ENCODE measurements around the gene OPRPN.

OPRPN gene

DNA sequence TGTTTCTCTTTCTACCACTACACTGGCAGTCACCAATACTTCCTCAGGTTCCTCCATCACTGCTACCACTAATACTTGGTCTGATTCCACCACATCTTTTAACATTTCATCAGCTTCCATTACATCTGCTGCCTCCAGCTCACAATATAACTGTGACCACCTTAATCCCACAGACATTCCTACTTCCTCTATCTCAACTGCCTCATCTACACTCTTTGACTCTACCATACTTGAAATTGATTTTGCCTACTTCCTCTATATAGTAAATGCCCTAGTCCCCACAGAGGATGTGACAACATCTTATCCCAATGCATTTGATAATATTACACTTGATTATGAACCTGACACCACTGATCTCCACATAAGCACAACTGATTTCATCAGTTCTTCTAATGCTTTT, 29.0 kb downstream of the OPRPN start:
- TF ChIP-seq, protein P1, sequence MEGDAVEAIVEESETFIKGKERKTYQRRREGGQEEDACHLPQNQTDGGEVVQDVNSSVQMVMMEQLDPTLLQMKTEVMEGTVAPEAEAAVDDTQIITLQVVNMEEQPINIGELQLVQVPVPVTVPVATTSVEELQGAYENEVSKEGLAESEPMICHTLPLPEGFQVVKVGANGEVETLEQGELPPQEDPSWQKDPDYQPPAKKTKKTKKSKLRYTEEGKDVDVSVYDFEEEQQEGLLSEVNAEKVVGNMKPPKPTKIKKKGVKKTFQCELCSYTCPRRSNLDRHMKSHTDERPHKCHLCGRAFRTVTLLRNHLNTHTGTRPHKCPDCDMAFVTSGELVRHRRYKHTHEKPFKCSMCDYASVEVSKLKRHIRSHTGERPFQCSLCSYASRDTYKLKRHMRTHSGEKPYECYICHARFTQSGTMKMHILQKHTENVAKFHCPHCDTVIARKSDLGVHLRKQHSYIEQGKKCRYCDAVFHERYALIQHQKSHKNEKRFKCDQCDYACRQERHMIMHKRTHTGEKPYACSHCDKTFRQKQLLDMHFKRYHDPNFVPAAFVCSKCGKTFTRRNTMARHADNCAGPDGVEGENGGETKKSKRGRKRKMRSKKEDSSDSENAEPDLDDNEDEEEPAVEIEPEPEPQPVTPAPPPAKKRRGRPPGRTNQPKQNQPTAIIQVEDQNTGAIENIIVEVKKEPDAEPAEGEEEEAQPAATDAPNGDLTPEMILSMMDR (IDR thresholded peaks at IDR 0.05): no peak
- no peak overlapping the region for H3K27ac ChIP-seq
- H3K4me3 ChIP-seq (ENCODE audit: low read depth in 1 of 2, low read length in 1 of 2): no peak overlapping the region
- H3K27me3 ChIP-seq: no peaks in the 10 kb centered on the region
- no peaks in the 10 kb centered on the region for H3K9me3 ChIP-seq
- H3K4me1 ChIP-seq (ENCODE audit: control insufficient read depth in 1 of 2, insufficient read depth in 1 of 2, low read depth in 1 of 2, low read length in 1 of 2): no peaks in the 10 kb centered on the region
- H3K36me3 ChIP-seq: no peaks in the 10 kb centered on the region

DNA sequence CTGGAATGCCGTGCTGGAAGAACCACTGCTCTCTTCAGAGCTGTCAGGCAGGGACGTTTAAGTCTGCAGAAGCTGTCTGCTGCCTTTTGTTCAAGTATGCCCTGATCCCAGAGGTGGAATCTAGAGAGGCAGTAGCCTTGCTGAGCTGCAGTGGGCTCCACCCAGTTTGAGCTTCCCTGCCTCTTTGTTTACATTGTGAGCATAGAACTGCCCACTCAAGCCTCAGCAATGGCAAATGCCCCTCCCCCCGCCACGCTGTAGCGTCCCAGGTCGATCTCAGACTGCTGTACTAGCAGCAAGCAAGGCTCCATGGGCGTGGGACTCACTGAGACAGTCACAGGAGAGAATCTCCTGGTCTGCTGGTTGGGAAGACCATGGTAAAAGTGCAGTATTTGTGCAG, 39.5 kb downstream of the OPRPN start:
- TF ChIP-seq, protein P1 (IDR thresholded peaks at IDR 0.05): no peak
- H3K9me3 ChIP-seq: no peaks in the 10 kb centered on the region
- no peak overlapping the region for H3K4me3 ChIP-seq (ENCODE audit: low read depth in 1 of 2, low read length in 1 of 2)

DNA sequence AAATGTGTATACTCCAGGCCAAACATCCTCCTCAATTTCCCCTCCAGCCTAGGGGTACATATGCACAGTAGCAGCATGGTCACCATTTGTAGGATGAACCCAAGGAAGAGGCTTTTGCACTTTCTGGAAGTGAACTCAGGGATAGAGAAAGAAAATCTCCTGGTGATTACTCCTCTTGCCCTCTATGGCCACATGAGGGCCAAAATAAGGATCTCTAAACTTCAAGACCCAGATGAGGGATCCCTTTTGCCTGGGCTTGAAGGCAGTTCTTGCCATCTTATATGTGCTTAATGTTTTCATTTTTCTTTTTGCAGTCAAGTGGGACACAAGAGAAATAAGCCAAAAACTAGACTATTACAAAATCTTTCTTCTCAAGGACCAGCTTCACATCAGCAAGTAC, 44.7 kb downstream of the OPRPN start:
- Histone ChIP-seq H3K27me3 (no peaks in the 10 kb centered on the region), H3K4me1 (ENCODE audit: control insufficient read depth in 1 of 2, insufficient read depth in 1 of 2, low read depth in 1 of 2, low read length in 1 of 2) (no peaks in the 10 kb centered on the region), H3K27ac (no peak overlapping the region), H3K9me3 (no peaks in the 10 kb centered on the region), H3K36me3 (no peaks in the 10 kb centered on the region), H3K4me3 (ENCODE audit: low read depth in 1 of 2, low read length in 1 of 2) (no peak overlapping the region)
- TF ChIP-seq, protein P1 (IDR thresholded peaks at IDR 0.05): no peak

More for the DNA sequence above, 39.5 kb downstream of the OPRPN start:
- H3K27ac ChIP-seq: no peak overlapping the region
- H3K36me3 ChIP-seq: no peaks in the 10 kb centered on the region
- H3K4me1 ChIP-seq (ENCODE audit: control insufficient read depth in 1 of 2, insufficient read depth in 1 of 2, low read depth in 1 of 2, low read length in 1 of 2): no peaks in the 10 kb centered on the region
- H3K27me3 ChIP-seq: no peaks in the 10 kb centered on the region

DNA sequence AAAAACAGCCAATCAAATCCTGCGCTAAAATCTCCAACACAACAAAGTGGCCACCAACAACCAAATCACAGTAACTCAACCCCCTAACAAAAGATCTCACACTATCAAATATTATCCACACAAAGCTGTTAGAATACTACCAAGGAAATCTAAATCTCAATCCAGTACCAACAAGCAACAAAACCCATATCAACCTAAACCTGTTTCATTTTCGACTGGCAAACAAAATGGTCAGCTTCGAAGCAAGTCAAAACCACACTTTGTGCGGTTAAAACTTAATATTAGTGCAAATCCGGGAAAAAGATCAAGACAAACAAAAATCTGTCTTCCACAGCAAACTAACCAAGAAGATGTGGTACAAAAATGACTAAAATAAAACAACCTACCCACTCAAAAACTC, 45.6 kb downstream of the OPRPN start:
- no peaks in the 10 kb centered on the region for H3K4me1 ChIP-seq (ENCODE audit: control insufficient read depth in 1 of 2, insufficient read depth in 1 of 2, low read depth in 1 of 2, low read length in 1 of 2)
- H3K9me3 ChIP-seq: no peaks in the 10 kb centered on the region
- H3K27ac ChIP-seq: no peak overlapping the region
- TF ChIP-seq, protein P1 (IDR thresholded peaks at IDR 0.05): no peak
- no peaks in the 10 kb centered on the region for H3K27me3 ChIP-seq
- no peak overlapping the region for H3K4me3 ChIP-seq (ENCODE audit: low read depth in 1 of 2, low read length in 1 of 2)
- H3K36me3 ChIP-seq: no peaks in the 10 kb centered on the region

DNA sequence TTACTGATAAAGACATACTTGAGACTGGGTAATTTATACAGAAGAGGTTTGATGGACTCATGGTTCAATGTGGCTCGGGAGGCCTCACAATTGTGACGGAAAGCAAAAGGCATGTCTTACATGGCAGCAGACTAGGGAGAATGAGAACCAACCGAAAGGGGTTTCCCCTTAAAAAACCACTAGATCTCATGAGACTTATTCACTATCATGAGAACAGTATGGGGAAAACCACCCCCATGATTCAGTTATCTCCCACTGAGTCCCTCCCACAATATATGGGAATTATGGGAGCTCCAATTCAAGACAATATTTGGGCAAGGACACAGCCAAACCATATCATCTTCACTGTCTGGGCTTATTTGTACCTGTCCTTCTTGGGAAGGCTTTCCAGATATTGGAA, 51.5 kb downstream of the OPRPN start:
- Histone ChIP-seq H3K4me3 (ENCODE audit: low read depth in 1 of 2, low read length in 1 of 2) (no peak overlapping the region), H3K27me3 (no peaks in the 10 kb centered on the region), H3K4me1 (ENCODE audit: control insufficient read depth in 1 of 2, insufficient read depth in 1 of 2, low read depth in 1 of 2, low read length in 1 of 2) (no peaks in the 10 kb centered on the region), H3K36me3 (no peaks in the 10 kb centered on the region), H3K27ac (no peak overlapping the region), H3K9me3 (no peaks in the 10 kb centered on the region)
- TF ChIP-seq, protein P1 (IDR thresholded peaks at IDR 0.05): no peak

DNA sequence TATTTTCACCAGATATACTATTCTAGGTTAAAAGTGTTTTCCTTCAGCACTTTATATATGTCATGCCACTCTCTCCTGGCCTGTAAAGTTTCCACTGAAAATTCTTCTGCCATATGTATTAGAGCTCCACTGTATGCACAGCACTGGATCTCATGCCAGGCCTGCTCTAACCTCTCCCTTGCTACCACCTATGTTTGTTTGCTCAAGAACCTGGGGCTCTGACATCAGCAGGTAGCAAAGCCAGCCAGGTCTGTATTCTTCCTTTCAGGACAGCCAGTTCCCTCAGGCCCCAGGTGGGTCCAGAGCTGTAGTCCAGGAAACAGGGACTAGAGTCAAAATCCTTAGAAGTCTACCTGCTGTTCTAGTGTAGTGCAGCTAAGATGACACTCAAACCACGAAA, 55.2 kb downstream of the OPRPN start:
- Histone ChIP-seq H3K4me1 (ENCODE audit: control insufficient read depth in 1 of 2, insufficient read depth in 1 of 2, low read depth in 1 of 2, low read length in 1 of 2) (no peaks in the 10 kb centered on the region), H3K9me3 (no peaks in the 10 kb centered on the region), H3K27ac (no peak overlapping the region), H3K4me3 (ENCODE audit: low read depth in 1 of 2, low read length in 1 of 2) (no peak overlapping the region), H3K36me3 (no peaks in the 10 kb centered on the region), H3K27me3 (no peaks in the 10 kb centered on the region)
- TF ChIP-seq, protein P1 (IDR thresholded peaks at IDR 0.05): no peak
